Endothelial cell of umbilical vein (primary cell): ENCODE data around the gene OR10H4. TPM values are rescaled to one million over a fixed set of nuclear protein-coding genes. Genes with fewer than 3 reads are reported as not detected.

Experiments used
- BruUV-seq: library from RNA; stranded (reverse); fragments of 400-500 nt; replicated peaks from 2 replicates; lab custom pipeline; 2021; lab: Mats Ljungman, UMichigan
- CTCF ChIA-PET: fragments of 300-600, 350-600 bp; sonication (Branson Sonifier 250); formaldehyde crosslinking; loops from one replicate; lab custom pipeline; 2021; ENCODE audit warnings: antibody characterized with exemption, inconsistent platforms; lab: Charles Lee
- POLR2A ChIA-PET: fragments of 300-600, 350-600 bp; sonication (Branson Sonifier 250); formaldehyde crosslinking; loops from one replicate; lab custom pipeline; 2021; ENCODE audit warnings: antibody characterized with exemption, inconsistent platforms; lab: Charles Lee
- DNase-seq: peaks from one replicate; pipeline ENCODE4 v3.0.0-alpha.2; 2011; ENCODE audit warnings: low read depth, low spot score
- FAIRE-seq: peaks from 2 replicates; lab custom pipeline; 2011; peaks lifted over from hg19 to GRCh38; lab: Jason Lieb, UNC
- H2AFZ ChIP-seq: 2 replicates; pipeline ENCODE4 v1.6.0; 2012; ENCODE audit warnings: low read depth, low read length, control low read depth, inconsistent platforms
- H3K27ac ChIP-seq: 2 replicates; pipeline ENCODE4 v1.5.1; 2011; ENCODE audit warnings: low read depth, mild to moderate bottlenecking, control low read depth, low read length, moderate library complexity; ENCODE audit not compliant: insufficient read depth
- H3K27me3 ChIP-seq, 2 experiments: 2 replicates each; pipeline versions ENCODE4 v1.6.0 to v1.6.1; 2011; ENCODE audit warnings: low read length in 2 of 2, mixed read lengths in 1 of 2; ENCODE audit not compliant: control insufficient read depth in 2 of 2, insufficient read depth in 2 of 2
- H3K36me3 ChIP-seq, 2 experiments: 2 replicates in 1 of 2; 3 replicates in 1 of 2; pipeline ENCODE4 v1.5.1; 2011; ENCODE audit warnings: low read length in 2 of 2, mild to moderate bottlenecking in 1 of 2, moderate library complexity in 1 of 2; ENCODE audit not compliant: control insufficient read depth in 2 of 2, insufficient read depth in 2 of 2; ENCODE audit errors: extremely low read depth in 1 of 2
- H3K4me1 ChIP-seq: 3 replicates; pipeline ENCODE4 v1.5.1; 2011; ENCODE audit warnings: mild to moderate bottlenecking, low read length; ENCODE audit not compliant: control insufficient read depth, insufficient read depth; ENCODE audit errors: extremely low read depth
- H3K4me2 ChIP-seq: 2 replicates; pipeline ENCODE4 v1.6.1; 2011; ENCODE audit warnings: low read length, control low read depth, mixed read lengths; ENCODE audit not compliant: insufficient read depth
- H3K4me3 ChIP-seq, 3 experiments: fragments of 200-600 bp in 1 of 3; sonication (generic), shearing (Covaris generic) in 1 of 3; replicated peaks in 1 of 3; 2 replicates each; pipeline ENCODE4 v1.5.1; 2011 to 2016; ENCODE audit warnings: control low read depth in 3 of 3, low read length in 3 of 3, mild to moderate bottlenecking in 2 of 3, inconsistent platforms in 1 of 3, low read depth in 1 of 3, moderate library complexity in 1 of 3; ENCODE audit not compliant: insufficient read depth in 1 of 3
- H3K79me2 ChIP-seq: 2 replicates; pipeline ENCODE4 v1.6.0; 2012; ENCODE audit warnings: low read length, inconsistent platforms; ENCODE audit not compliant: control insufficient read depth, insufficient read depth
- H3K9ac ChIP-seq: replicated peaks from 2 replicates; pipeline ENCODE3; 2011; ENCODE audit warnings: low read length, control low read depth; ENCODE audit not compliant: insufficient read depth; ENCODE audit errors: extremely low read depth
- H3K9me1 ChIP-seq: replicated peaks from 3 replicates; pipeline ENCODE4 v1.6.0; 2011; ENCODE audit warnings: mild to moderate bottlenecking, low read length; ENCODE audit not compliant: control insufficient read depth, insufficient read depth; ENCODE audit errors: extremely low read depth
- H3K9me3 ChIP-seq: replicated peaks from 2 replicates; pipeline ENCODE4 v1.5.1; 2012; ENCODE audit warnings: low read length, inconsistent platforms; ENCODE audit not compliant: control insufficient read depth, insufficient read depth
- H4K20me1 ChIP-seq: replicated peaks from 2 replicates; pipeline ENCODE3; 2011; ENCODE audit warnings: mild to moderate bottlenecking, low read length; ENCODE audit not compliant: control insufficient read depth, insufficient read depth; ENCODE audit errors: extremely low read depth
- CTCF ChIP-seq, 2 donors: IDR thresholded peaks; 1 replicate in 1 of 2; 2 replicates in 1 of 2; pipeline ENCODE4 v1.5.1; 2011; ENCODE audit warnings: low read length in 2 of 2, mild to moderate bottlenecking in 2 of 2, moderate library complexity in 2 of 2, control low read depth in 1 of 2, inconsistent platforms in 1 of 2, low read depth in 1 of 2; ENCODE audit not compliant: insufficient read depth in 1 of 2; ENCODE audit errors: extremely low read depth in 1 of 2
- EZH2 ChIP-seq: IDR thresholded peaks from 2 replicates; pipeline ENCODE4 v1.6.1; 2012; ENCODE audit warnings: borderline replicate concordance, low read depth, mild to moderate bottlenecking, moderate library complexity, low read length, inconsistent platforms; ENCODE audit not compliant: severe bottlenecking
- FOS ChIP-seq: IDR thresholded peaks from 2 replicates; pipeline ENCODE4 v1.6.1; 2011; ENCODE audit warnings: mild to moderate bottlenecking, low read length, moderate library complexity, borderline replicate concordance; ENCODE audit not compliant: insufficient read depth
- GATA2 ChIP-seq: IDR thresholded peaks from 2 replicates; pipeline ENCODE4 v1.7.0; 2011; ENCODE audit warnings: low read depth, mild to moderate bottlenecking, moderate library complexity, mixed read lengths, low read length; ENCODE audit not compliant: insufficient read length, insufficient read depth
- JUN ChIP-seq: IDR thresholded peaks from 2 replicates; pipeline ENCODE4 v1.6.1; 2011; ENCODE audit warnings: borderline replicate concordance, low read depth; ENCODE audit not compliant: insufficient read length, insufficient read depth
- MAX ChIP-seq: IDR thresholded peaks from 2 replicates; pipeline ENCODE4 v1.6.1; 2011; ENCODE audit not compliant: insufficient read depth, insufficient read length
- MYC ChIP-seq: IDR thresholded peaks from one replicate; pipeline ENCODE4 v1.6.1; 2011; ENCODE audit warnings: mild to moderate bottlenecking, low read depth, low read length
- POLR2A ChIP-seq: IDR thresholded peaks from 2 replicates; pipeline ENCODE4 v1.6.1; 2012; ENCODE audit warnings: low read depth, mild to moderate bottlenecking, control low read depth, low read length
- POLR2AphosphoS5 ChIP-seq: IDR thresholded peaks from 2 replicates; pipeline ENCODE4 v1.6.1; 2012; ENCODE audit warnings: low read depth, mild to moderate bottlenecking, control low read depth, low read length, moderate library complexity; ENCODE audit not compliant: insufficient read depth
- dilution Hi-C: fragments of 300-500 bp; cut with MboI; formaldehyde crosslinking; loops from one replicate; pipeline ENCODE4 v1.15.0; 2019; ENCODE audit warnings: low sequenced_read_pairs; ENCODE audit not compliant: extremely low pct_ligation_motif_present
- intact Hi-C: fragments of 100-400 bp; cut with micrococcal nuclease; formaldehyde crosslinking; loops from one replicate; pipeline ENCODE4 v1.10.0; 2022
- polyA plus RNA-seq, 4 experiments: library from polyadenylated mRNA; depleted of rRNA in 3 of 4; stranded (reverse) in 3 of 4; unstranded in 1 of 4; fragments of >200 nt; gene quantifications; 2 replicates each; pipeline versions ENCODE4 v1.2.1 to v1.2.3, GENCODE V29; 2011 to 2012; ENCODE audit warnings: missing spikeins in 1 of 4
- total RNA-seq: library from RNA; stranded (reverse); gene quantifications from 2 replicates; pipeline ENCODE4 v1.2.3, GENCODE V29; 2021

Gene OR10H4
- total and polyA plus RNA-seq, 2 donors (not counting 3 experiments of a cell fraction or from before 2014, with no cell fraction given), result not detected

- TF ChIP-seq POLR2AphosphoS5, result no peak
- TF ChIP-seq MYC, result no peak
- TF ChIP-seq MAX, result no peak
- TF ChIP-seq JUN, result no peak
- no peak for TF ChIP-seq EZH2
- TF ChIP-seq FOS, result no peak
- TF ChIP-seq CTCF (IDR thresholded peaks at IDR 0.05; ENCODE audit: extremely low read depth in 1 of 2, insufficient read depth in 1 of 2, low read depth in 1 of 2, low read length in 2 of 2), result no peak
- TF ChIP-seq POLR2A, result no peak
- no peak for TF ChIP-seq GATA2
- dilution Hi-C loops (no loop called here), intact Hi-C loops (no loop called here)
- Histone ChIP-seq H3K4me3 (no peak overlapping the region), H3K79me2 (no peaks in the 10 kb centered on the region), H2AFZ (no peak overlapping the region), H3K36me3 (no peaks in the 10 kb centered on the region), H3K9me3 (no peaks in the 10 kb centered on the region), H3K9me1 (no peaks in the 10 kb centered on the region), H3K27ac (no peak overlapping the region), H3K4me1 (no peaks in the 10 kb centered on the region), H3K9ac (no peak overlapping the region), H3K27me3 (peaks cover 0 to 6% of the 10 kb centered on the region in 2 experiments), H3K4me2 (no peak overlapping the region), H4K20me1 (no peaks in the 10 kb centered on the region)
- POLR2A ChIA-PET, result no interaction called here
- DNase-seq (no peak), FAIRE-seq (no peak)
- no TSS peak for BruUV-seq
- CTCF ChIA-PET, result no interaction called here
These were observed 13.6 kb upstream of the OR10H4 start for GRCh38 chr19:15935167-15935702.
